ENCODE measurements around the gene PPM1J. TPM values are rescaled to one million over a fixed set of nuclear protein-coding genes. Genes with fewer than 3 reads are reported as not detected.

PPM1J gene
- total and polyA plus RNA-seq, 2 of the 8 experiments (the other 6 are each of a cell fraction or from before 2014, with no cell fraction given), result 19.4 to 31.6 TPM

DNA sequence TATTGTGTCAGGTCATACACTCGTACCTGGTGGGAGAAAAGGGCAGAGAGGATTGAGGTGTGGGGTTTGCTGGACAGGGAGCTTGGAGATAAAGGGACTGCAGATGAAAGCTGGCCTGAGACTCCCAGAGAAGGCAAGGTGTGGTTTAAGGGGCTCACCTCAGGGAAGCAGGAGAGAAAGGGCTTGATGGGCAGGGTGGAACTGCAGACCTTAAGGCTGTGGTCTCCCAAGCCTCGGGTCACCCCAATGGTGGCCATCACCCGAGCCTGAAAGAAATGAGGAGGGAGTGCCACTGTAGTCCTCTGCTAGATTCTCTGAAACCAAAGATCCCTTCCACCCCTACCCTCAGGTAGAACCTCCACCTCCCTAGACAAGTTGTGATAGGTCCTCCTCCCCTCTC is 4.5 kb downstream of the PPM1J start:
- no peak overlapping the region for H3K27ac ChIP-seq (ENCODE audit: low read depth, low read length)
- no peak overlapping the region for H3K18ac ChIP-seq (ENCODE audit: extremely low read depth, low read length)
- no peak overlapping the region for H2BK15ac ChIP-seq (ENCODE audit: low read length)
- no peaks in the 10 kb centered on the region for H3K79me2 ChIP-seq (ENCODE audit: control insufficient read depth in 1 of 2, insufficient read depth in 2 of 2, low read length in 2 of 2)
- WGBS, 2 experiments (ENCODE audit: extremely low coverage in 1 of 2, insufficient coverage in 1 of 2, insufficient read length in 1 of 2, insufficient replicate concordance in 2 of 2, low coverage in 1 of 2, low lambda C conversion rate in 2 of 2, missing lambda C conversion rate in 1 of 2), result 82% methylated on average over 3 of the region's 3 CpGs; no CpG with 5 or more reads in 1 of the 2 experiments
- no peak overlapping the region for H3K4ac ChIP-seq (replicated peaks; ENCODE audit: insufficient read length, low read depth, low read length)
- no peak overlapping the region for H3K4me2 ChIP-seq (ENCODE audit: insufficient read depth in 1 of 2, low read depth in 2 of 2, low read length in 2 of 2)
- no peak overlapping the region for H3K4me3 ChIP-seq (ENCODE audit: extremely low read depth in 1 of 4, insufficient read depth in 2 of 4, low read depth in 3 of 4, low read length in 4 of 4)
- H2AFZ ChIP-seq (ENCODE audit: low read length), result no peak overlapping the region
- no peaks in the 10 kb centered on the region for H3K79me1 ChIP-seq (ENCODE audit: low read depth, low read length)
- no peak overlapping the region for H4K91ac ChIP-seq (replicated peaks; ENCODE audit: insufficient read length, low read length)
- H3K23me2 ChIP-seq (ENCODE audit: low read depth, low read length), result peaks cover 17% of the 10 kb centered on the region
- H4K5ac ChIP-seq (ENCODE audit: insufficient read length, low read depth, low read length), result no peak overlapping the region
- no peak overlapping the region for H3K9ac ChIP-seq (replicated peaks in 1 of 4; ENCODE audit: extremely low read depth in 1 of 4, low read depth in 3 of 4, low read length in 3 of 4)
- no peak overlapping the region for H3K23ac ChIP-seq (ENCODE audit: insufficient read length)
- H2BK12ac ChIP-seq (ENCODE audit: low read depth, low read length), result no peak overlapping the region
- H3K27me3 ChIP-seq (replicated peaks in 1 of 4; ENCODE audit: control insufficient read depth in 3 of 4, extremely low read depth in 1 of 4, insufficient read depth in 3 of 4, low read length in 3 of 4), result peaks cover 0 to 18% (median 5%) of the 10 kb centered on the region in 4 experiments; a peak in 4 of 7 replicates
- no peak overlapping the region for H2BK5ac ChIP-seq (ENCODE audit: low read depth, low read length)
- no peak overlapping the region for H3K56ac ChIP-seq (replicated peaks; ENCODE audit: insufficient read length, low read depth, low read length)
- H3K36me3 ChIP-seq (ENCODE audit: control insufficient read depth in 2 of 4, insufficient read depth in 4 of 4, low read length in 3 of 4), result peaks cover 0 to 5% (median 3%) of the 10 kb centered on the region in 4 experiments; a peak in 4 of 8 replicates
- no peak overlapping the region for H2BK20ac ChIP-seq (ENCODE audit: low read length)
- DNase-seq (ENCODE audit: low read depth in 1 of 2, low spot score in 2 of 2) (no peak), FAIRE-seq (no peak)
- H3K9me3 ChIP-seq (ENCODE audit: insufficient read depth in 2 of 2, low read depth in 1 of 2, low read length in 1 of 2), result no peaks in the 10 kb centered on the region
- no peak overlapping the region for H2BK120ac ChIP-seq (replicated peaks; ENCODE audit: low read depth, low read length)
- CTCF ChIA-PET (ENCODE audit: partially characterized antibody), result interaction anchor here (0.6 to 14.2 kb wide), 4 partner anchors 31 to 1191 kb away, joined by 3 to 547 read pairs (median 3); no protein-coding TSS in a partner anchor
- peaks cover 0 to 12% of the 10 kb centered on the region in 2 experiments for H4K20me1 ChIP-seq (replicated peaks in 1 of 2; ENCODE audit: control insufficient read depth in 1 of 2, insufficient read depth in 2 of 2, low read length in 2 of 2)
- H3K4me1 ChIP-seq (replicated peaks in 1 of 4; ENCODE audit: control insufficient read depth in 3 of 4, insufficient read depth in 4 of 4, low read length in 3 of 4), result peaks cover 5 to 30% (median 21%) of the 10 kb centered on the region in 4 experiments
- no peak overlapping the region for H2AK5ac ChIP-seq (ENCODE audit: low read depth, low read length)
- no peak overlapping the region for H4K8ac ChIP-seq (ENCODE audit: extremely low read depth, insufficient read depth, low read length)
- no peak overlapping the region for H3K14ac ChIP-seq (ENCODE audit: insufficient read length)
- POLR2A ChIA-PET (ENCODE audit: partially characterized antibody), result interaction anchor here (0.7 to 1.8 kb wide), 4 partner anchors 9 to 91 kb away, joined by 3 to 7 read pairs (median 5); partner anchors contain the start of genes CAPZA1 and ST7L
- TF ChIP-seq CHD2 (IDR thresholded peaks at IDR 0.05; ENCODE audit: low read length), result no peak

Data from H1 (cell line).